GDM1 (cell line): ENCODE results near the gene MAP6D1.
A peak's percentile ranks its signal among the peaks of the same experiment; 100 is the strongest.
"Not testable (repeated sequence)": the region's sequence is repeated elsewhere in the genome, so short reads cannot be mapped to it uniquely, and the experiment has no call there.

Experiments
- DNase-seq: peaks from one replicate; lab custom pipeline; 2025; lab: John Stamatoyannopoulos, UW

The MAP6D1 gene

GRCh38 chr3:183799461-183799860 is 25.9 kb downstream of the MAP6D1 start:
- no peak for DNase-seq

GRCh38 chr3:183797996-183798395 is 27.4 kb downstream of the MAP6D1 start:
- no peak for DNase-seq

GRCh38 chr3:183796372-183796771 is 29.0 kb downstream of the MAP6D1 start:
- DNase-seq, result no peak

- no peak for DNase-seq
These were observed 30.9 kb downstream of the MAP6D1 start for GRCh38 chr3:183794452-183794851.

- DNase-seq, result no peak
These were observed 32.4 kb downstream of the MAP6D1 start for GRCh38 chr3:183792976-183793375.

- DNase-seq, result no peak
These were observed 34.7 kb downstream of the MAP6D1 start for GRCh38 chr3:183790700-183791099.

GRCh38 chr3:183789826-183790225 is 35.6 kb downstream of the MAP6D1 start:
- no peak for DNase-seq

GRCh38 chr3:183784503-183784902 is 40.9 kb downstream of the MAP6D1 start:
- DNase-seq, result not testable (repeated sequence)

GRCh38 chr3:183782576-183783276 is 42.7 kb downstream of the MAP6D1 start:
- no peak for DNase-seq

- no peak for DNase-seq
These were observed 44.1 kb downstream of the MAP6D1 start for GRCh38 chr3:183781246-183781645.

- DNase-seq, result peak; percentile 20
These were observed 45.4 kb downstream of the MAP6D1 start for GRCh38 chr3:183779896-183780465.

- DNase-seq, result no peak
These were observed 48.3 kb downstream of the MAP6D1 start for GRCh38 chr3:183777016-183777618.

- not testable (repeated sequence) for DNase-seq
These were observed 48.9 kb downstream of the MAP6D1 start for GRCh38 chr3:183776451-183776850.

GRCh38 chr3:183775781-183776180 is 49.6 kb downstream of the MAP6D1 start:
- no peak for DNase-seq

- DNase-seq, result no peak
These were observed 50.7 kb downstream of the MAP6D1 start for GRCh38 chr3:183774631-183775030.

GRCh38 chr3:183769453-183769852 is 55.9 kb downstream of the MAP6D1 start:
- no peak for DNase-seq

GRCh38 chr3:183768114-183768513 is 57.3 kb downstream of the MAP6D1 start:
- DNase-seq, result no peak

- peak; percentile 18 for DNase-seq
These were observed 58.4 kb downstream of the MAP6D1 start for GRCh38 chr3:183766745-183767606.

GRCh38 chr3:183766107-183766506 is 59.3 kb downstream of the MAP6D1 start:
- no peak for DNase-seq
